Retinal pigment epithelial cell (primary cell): ENCODE measurements around the gene MAS1.

Experiments
- DNase-seq: peaks from one replicate; pipeline ENCODE4 v3.0.0-alpha.2; 2010; ENCODE audit warnings: low read depth
- H3K4me3 ChIP-seq: 2 replicates; pipeline ENCODE4 v1.5.1; 2011; ENCODE audit warnings: mild to moderate bottlenecking, low read length, control low read depth, moderate library complexity
- TF ChIP-seq, protein P1 (sequence below): conservative IDR thresholded peaks from 2 replicates; pipeline ENCODE4 v1.5.1; 2011; ENCODE audit warnings: low read depth, low read length, control low read depth, inconsistent platforms

MAS1 gene

DNA sequence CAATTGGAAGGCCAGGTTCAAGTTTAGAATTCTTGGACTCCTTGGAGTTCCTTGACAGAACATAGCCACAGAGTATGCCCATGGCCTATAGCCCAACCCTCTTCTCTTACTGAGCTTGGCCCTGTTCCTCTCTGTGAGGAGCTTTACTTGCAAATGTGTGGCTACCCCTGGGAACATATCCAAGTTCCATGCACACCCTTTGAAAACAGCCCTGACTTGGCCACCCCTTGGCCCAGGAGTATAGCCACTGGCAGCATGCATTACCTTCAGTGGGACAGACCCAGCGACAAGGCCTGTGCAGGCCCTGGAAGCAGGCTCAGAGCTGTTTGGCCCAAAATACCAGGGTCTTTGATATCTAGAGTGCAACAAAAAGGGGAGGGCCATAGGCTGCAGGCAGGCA is 19.5 kb upstream of the MAS1 start:
- DNase-seq: no peak
- H3K4me3 ChIP-seq: no peak overlapping the region
- TF ChIP-seq, protein P1, sequence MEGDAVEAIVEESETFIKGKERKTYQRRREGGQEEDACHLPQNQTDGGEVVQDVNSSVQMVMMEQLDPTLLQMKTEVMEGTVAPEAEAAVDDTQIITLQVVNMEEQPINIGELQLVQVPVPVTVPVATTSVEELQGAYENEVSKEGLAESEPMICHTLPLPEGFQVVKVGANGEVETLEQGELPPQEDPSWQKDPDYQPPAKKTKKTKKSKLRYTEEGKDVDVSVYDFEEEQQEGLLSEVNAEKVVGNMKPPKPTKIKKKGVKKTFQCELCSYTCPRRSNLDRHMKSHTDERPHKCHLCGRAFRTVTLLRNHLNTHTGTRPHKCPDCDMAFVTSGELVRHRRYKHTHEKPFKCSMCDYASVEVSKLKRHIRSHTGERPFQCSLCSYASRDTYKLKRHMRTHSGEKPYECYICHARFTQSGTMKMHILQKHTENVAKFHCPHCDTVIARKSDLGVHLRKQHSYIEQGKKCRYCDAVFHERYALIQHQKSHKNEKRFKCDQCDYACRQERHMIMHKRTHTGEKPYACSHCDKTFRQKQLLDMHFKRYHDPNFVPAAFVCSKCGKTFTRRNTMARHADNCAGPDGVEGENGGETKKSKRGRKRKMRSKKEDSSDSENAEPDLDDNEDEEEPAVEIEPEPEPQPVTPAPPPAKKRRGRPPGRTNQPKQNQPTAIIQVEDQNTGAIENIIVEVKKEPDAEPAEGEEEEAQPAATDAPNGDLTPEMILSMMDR: no peak

GRCh38 chr6:159871906-159872305 is 18.9 kb upstream of the MAS1 start:
- TF ChIP-seq, protein P1: no peak
- H3K4me3 ChIP-seq: no peak overlapping the region
- DNase-seq: no peak

DNA sequence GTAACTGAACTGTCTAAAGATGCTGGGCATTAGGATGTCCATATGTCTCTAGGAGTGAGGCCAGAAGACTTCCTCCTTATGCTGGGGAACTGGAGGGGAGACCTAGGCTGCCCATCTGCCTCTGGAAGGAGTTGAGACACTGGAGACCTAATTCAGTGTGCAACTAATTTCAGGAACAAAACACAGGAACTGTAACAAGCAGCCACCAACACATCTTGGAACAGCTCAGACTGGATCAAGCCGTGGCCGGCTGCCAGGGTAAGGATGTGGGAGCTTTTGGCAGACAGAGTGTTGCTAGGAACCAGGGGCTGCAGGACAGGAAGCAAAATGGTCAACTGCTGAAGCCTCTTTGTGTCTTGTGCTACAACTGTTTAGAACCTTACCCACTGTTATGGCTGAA is 16.4 kb upstream of the MAS1 start:
- no peak overlapping the region for H3K4me3 ChIP-seq
- DNase-seq: peak; percentile 19
- TF ChIP-seq, protein P1: no peak

DNA sequence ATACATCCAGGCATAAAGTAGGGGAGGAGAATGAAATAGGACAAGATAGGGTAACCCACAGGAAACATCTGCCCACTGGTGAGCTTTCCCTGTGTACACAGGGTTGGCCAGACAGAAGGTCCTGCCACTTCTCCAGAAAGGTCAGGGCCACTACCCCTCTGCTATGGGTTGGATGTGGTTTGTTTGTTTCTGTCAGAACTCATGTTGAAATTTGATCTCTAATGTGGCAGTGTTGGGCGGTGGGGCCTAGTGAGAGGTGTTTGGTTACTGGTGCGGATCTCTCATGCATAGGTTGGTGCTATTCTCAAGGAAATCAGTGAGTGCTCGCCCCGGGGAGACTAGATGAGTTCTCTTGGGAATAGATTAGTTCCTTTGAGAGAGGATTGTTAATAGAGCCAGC is 15.6 kb upstream of the MAS1 start:
- no peak overlapping the region for H3K4me3 ChIP-seq
- DNase-seq: no peak
- TF ChIP-seq, protein P1: no peak

GRCh38 chr6:159876242-159876641 is 14.5 kb upstream of the MAS1 start:
- TF ChIP-seq, protein P1: no peak
- no peak for DNase-seq
- H3K4me3 ChIP-seq: no peak overlapping the region

- no peak for DNase-seq
- TF ChIP-seq, protein P1: no peak
- H3K4me3 ChIP-seq: no peak overlapping the region
These were observed 13.5 kb upstream of the MAS1 start for GRCh38 chr6:159877256-159877808.

GRCh38 chr6:159878341-159878740 is 12.4 kb upstream of the MAS1 start:
- TF ChIP-seq, protein P1: no peak
- DNase-seq: no peak
- no peak overlapping the region for H3K4me3 ChIP-seq
